PFSK-1 (cell line): ENCODE results near the gene TM9SF2.

Source experiments
- POLR2AphosphoS5 ChIP-seq: IDR thresholded peaks from 2 replicates; pipeline ENCODE4 v1.6.1; 2012; ENCODE audit warnings: low read depth, mild to moderate bottlenecking, control low read depth, low read length, moderate library complexity
- TAF1 ChIP-seq: IDR thresholded peaks from 2 replicates; pipeline ENCODE4 v1.6.1; 2012; ENCODE audit warnings: low read length, control low read depth, borderline replicate concordance; ENCODE audit not compliant: insufficient read depth

GRCh38 chr13:99600318-99600717 lies 99.0 kb downstream of the TM9SF2 start:
- TF ChIP-seq POLR2AphosphoS5, result no peak
- TF ChIP-seq TAF1, result no peak
